ENCODE measurements around the gene EXOG. TPM values are rescaled to one million over a fixed set of nuclear protein-coding genes. Genes with fewer than 3 reads are reported as not detected.

Gene EXOG
- total and polyA plus RNA-seq, 7 donors, result 2.4 to 26.9 (median 9.7) TPM

DNA sequence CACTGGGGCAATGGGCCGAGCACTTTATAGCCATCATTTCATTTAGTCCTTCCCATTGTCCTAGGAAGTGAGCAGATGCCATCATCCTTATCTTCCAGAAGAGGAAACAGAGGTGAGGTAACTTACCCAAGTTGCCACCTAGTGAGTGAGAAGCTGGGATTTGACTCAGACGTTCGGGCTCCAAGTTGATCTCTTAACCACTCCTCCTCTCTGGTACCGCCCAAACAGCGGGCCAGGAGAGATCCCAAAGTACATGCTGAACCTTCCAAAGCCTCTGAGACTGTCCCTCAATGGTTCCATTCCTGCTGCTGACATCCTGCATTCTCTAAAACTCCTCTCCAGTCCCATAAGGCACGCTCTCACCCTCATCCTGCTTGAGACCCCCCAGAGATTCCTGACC, 56.2 kb downstream of the EXOG start:
- Histone ChIP-seq H3K4me1 (no peaks in the 10 kb centered on the region), H3K27ac (no peak overlapping the region), H3K36me3 (no peaks in the 10 kb centered on the region), H3K27me3 (no peaks in the 10 kb centered on the region), H3K4me3 (no peak overlapping the region), H3K9me3 (peaks cover 0 to 3% (median 0%) of the 10 kb centered on the region in 4 donors)
- no peak for DNase-seq
- intact Hi-C loops (cut with DNase I), result no loop called here
- WGBS, 2 donors, result 62 to 81% methylated on average over 6 of the region's 6 CpGs
- TF ChIP-seq POLR2AphosphoS5 (IDR thresholded peaks at IDR 0.05), result no peak
- TF ChIP-seq EP300 (IDR thresholded peaks at IDR 0.05), result no peak
- TF ChIP-seq POLR2A (IDR thresholded peaks at IDR 0.05), result no peak
- TF ChIP-seq CTCF (IDR thresholded peaks at IDR 0.05), result no peak

DNA sequence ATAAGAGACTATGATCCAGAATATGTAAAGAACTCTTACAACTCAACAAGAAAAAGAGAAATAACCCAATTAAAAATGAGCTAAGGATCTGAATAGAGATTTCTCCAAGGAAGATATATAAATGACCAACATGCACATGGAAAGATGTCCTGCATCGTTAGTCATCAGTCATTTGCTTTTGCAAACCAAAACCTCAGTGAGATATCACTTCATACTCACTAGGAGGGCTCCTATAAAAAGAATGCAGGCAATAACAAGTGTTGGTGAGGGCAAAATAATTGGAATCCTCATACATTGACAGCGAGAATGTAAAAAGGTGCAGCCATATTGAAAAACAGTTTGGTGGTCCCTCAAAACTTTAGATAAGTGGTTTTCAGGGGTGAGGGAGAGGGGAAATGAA, 56.9 kb downstream of the EXOG start:
- Histone ChIP-seq H3K36me3 (no peaks in the 10 kb centered on the region), H3K9me3 (peaks cover 0 to 3% (median 0%) of the 10 kb centered on the region in 4 donors), H3K4me3 (no peak overlapping the region), H3K27ac (no peak overlapping the region), H3K4me1 (no peaks in the 10 kb centered on the region), H3K27me3 (no peaks in the 10 kb centered on the region)
- WGBS, 2 donors, result 91 to 95% methylated on average over 2 of the region's 2 CpGs
- TF ChIP-seq POLR2AphosphoS5 (IDR thresholded peaks at IDR 0.05), result no peak
- TF ChIP-seq CTCF (IDR thresholded peaks at IDR 0.05), result no peak
- TF ChIP-seq POLR2A (IDR thresholded peaks at IDR 0.05), result no peak
- no peak for TF ChIP-seq EP300 (IDR thresholded peaks at IDR 0.05)
- DNase-seq, result no peak
- intact Hi-C loops (cut with DNase I), result no loop called here

DNA sequence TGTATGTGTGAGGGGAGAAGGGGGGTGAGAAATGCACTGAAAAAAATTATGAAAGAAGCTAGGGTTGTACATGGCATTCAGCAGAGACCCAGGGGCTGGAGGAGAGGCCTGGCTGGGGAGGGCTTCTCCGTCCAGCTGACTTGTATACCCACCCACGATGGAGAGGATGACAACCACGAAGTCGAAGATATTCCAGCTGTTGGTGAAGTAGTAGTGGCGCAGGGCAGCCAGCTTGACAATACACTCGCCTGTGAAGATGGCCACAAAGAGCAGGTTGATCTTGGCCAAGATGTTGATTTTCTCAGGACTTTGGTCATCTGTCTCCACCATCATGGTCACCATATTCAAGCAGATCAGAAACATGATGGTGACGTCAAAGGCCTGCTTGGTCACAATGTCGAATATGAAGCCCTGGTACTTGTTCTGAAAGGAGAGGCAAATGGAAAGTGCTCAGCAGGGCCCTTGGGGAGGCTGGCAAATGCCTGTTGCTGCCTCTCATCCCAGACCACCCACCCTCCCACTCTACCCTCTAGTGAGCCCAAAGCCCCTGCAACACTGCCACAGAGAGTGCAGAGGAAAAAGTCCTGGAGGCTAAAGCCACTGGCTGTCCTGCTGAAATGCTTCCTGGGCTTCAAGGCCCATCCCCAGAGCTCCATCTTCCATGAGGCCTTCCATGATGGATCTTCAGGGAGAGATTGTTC, 58.1 kb downstream of the EXOG start:
- H3K27me3 ChIP-seq, result no peaks in the 10 kb centered on the region
- H3K4me1 ChIP-seq, result no peaks in the 10 kb centered on the region
- no peak overlapping the region for H3K27ac ChIP-seq
- H3K4me3 ChIP-seq, result no peak overlapping the region
- no peak for TF ChIP-seq CTCF (IDR thresholded peaks at IDR 0.05)
- no peak for TF ChIP-seq POLR2A (IDR thresholded peaks at IDR 0.05)
- TF ChIP-seq EP300 (IDR thresholded peaks at IDR 0.05), result no peak
- TF ChIP-seq POLR2AphosphoS5 (IDR thresholded peaks at IDR 0.05), result no peak
- 92 to 94% methylated on average over 8 of the region's 8 CpGs for WGBS, 2 donors
- DNase-seq, result peak; percentile 25
- peaks cover 0 to 3% (median 0%) of the 10 kb centered on the region in 4 donors for H3K9me3 ChIP-seq
- no peaks in the 10 kb centered on the region for H3K36me3 ChIP-seq
- intact Hi-C loops (cut with DNase I), result no loop called here

DNA sequence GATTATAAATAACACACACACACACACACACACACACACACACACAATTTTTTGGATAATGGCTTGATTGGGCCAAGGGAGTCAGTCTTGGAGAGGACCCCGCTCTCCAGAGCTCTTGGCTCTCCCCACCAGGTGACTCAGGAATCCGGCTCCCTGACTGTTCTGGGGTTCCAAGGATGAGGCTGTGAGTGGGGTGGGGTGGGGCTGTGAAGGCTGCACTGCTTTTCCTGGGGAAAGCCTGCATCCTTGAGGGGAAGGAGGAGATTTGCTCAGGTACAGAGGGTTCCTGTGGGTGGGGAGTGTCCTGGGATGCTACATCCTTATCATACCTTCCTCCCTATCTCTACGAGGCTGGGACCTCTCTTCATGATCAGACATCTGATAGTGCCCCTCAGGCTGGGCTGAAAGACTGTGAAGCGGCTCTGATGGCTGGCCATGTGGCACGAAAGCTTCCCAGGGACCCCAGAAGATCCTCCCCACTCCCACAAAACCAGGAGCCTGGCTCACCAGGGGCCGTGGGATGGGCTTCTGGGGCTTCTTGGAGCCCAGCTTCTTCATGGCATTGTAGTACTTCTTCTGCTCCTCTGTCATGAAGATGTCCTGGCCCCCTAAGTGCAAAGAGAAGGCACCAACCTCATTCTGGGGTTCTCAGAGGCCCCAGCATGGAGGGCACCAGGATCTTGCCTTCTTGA, 59.2 kb downstream of the EXOG start:
- Histone ChIP-seq H3K4me3 (no peak overlapping the region), H3K9me3 (peaks cover 0 to 3% (median 0%) of the 10 kb centered on the region in 4 donors), H3K36me3 (no peaks in the 10 kb centered on the region), H3K27ac (no peak overlapping the region), H3K4me1 (no peaks in the 10 kb centered on the region), H3K27me3 (no peaks in the 10 kb centered on the region)
- TF ChIP-seq EP300 (IDR thresholded peaks at IDR 0.05), result no peak
- TF ChIP-seq POLR2AphosphoS5 (IDR thresholded peaks at IDR 0.05), result no peak
- DNase-seq, result peak; percentile 25
- 79 to 85% methylated on average over 6 of the region's 6 CpGs for WGBS, 2 donors
- intact Hi-C loops (cut with DNase I), result no loop called here

DNA sequence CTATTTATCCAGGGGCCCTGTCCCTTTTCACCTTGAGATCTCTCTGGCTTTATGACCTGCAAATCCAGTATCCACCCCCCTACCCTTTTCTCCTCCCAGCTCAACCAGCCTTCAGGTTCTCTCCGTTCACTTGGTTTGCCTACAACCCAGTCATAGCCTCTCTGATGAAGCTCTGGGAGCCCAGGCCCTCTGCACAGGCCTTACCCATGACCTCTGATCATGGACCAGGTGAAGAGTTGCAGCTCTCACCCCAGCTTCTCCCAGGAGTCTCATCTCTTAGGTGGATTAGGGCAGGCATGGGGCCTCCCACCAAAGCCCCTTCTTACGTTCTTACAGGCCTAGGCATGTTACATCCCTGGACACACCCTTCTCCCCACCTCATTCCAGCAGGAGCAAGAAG, 59.8 kb downstream of the EXOG start:
- intact Hi-C loops (cut with DNase I), result no loop called here
- H3K27me3 ChIP-seq, result no peaks in the 10 kb centered on the region
- H3K4me3 ChIP-seq, result no peak overlapping the region
- peak; percentile 41 for DNase-seq
- 90 to 92% methylated on average over 2 of the region's 2 CpGs for WGBS, 2 donors
- TF ChIP-seq CTCF (IDR thresholded peaks at IDR 0.05) (no peak), POLR2A (IDR thresholded peaks at IDR 0.05) (no peak), EP300 (IDR thresholded peaks at IDR 0.05) (no peak), POLR2AphosphoS5 (IDR thresholded peaks at IDR 0.05) (no peak)
- H3K27ac ChIP-seq, result no peak overlapping the region
- no peaks in the 10 kb centered on the region for H3K4me1 ChIP-seq
- H3K9me3 ChIP-seq, result peaks cover 0 to 3% (median 0%) of the 10 kb centered on the region in 4 donors
- H3K36me3 ChIP-seq, result no peaks in the 10 kb centered on the region
